ENCODE measurements around the gene ACSBG1.
"Not testable (repeated sequence)": the region's sequence is repeated elsewhere in the genome, so short reads cannot be mapped to it uniquely, and the experiment has no call there.

The ACSBG1 gene

DNA sequence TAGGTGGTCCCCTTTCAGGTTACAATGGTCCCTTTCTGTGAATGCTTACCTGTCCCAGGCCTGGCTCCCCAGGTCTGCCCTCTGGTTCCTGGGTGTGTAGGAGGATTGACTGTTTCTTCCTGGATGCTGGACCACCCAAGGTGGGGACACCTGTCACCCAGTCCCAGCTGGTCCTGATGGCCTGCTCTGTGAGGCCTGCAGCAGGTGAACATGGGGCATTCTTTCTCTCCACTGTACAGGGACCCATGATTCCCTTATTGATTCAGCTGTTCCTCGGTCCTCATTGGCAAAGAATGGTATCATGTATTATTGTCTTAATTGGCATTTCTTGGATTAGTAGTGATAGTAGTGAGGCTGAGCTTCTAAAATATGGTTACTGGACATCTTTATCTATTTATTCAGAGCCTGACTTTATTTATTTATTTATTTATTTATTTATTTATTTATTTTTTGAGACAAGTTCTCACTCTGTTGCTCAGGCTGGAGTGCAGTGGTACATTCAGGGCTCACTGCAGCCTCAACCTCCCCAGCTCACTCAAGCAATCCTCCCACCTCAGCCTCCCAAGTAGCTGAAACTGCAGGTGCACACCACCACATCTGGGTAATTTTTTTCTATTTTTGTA is 21.2 kb upstream of the ACSBG1 start:
- no peak for FAIRE-seq

DNA sequence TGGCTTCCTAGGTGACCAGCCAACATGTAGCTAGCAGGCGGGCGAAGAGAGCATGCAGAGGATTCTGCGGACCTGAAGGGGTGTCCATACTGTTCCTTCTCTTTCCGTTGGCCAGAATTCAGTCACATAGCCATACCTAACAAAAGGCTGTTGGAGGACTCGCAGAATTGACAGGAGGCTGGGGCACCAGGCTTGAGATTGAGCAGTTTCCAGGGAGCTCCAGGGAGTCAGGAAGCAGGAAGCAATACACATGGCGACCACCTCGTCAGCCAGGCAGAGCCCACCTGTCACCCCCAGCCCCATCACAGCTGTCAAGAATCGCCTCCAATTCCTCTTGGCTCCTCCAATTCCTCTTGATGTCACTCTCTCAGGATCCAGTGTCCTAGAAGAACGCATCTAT is 16.8 kb upstream of the ACSBG1 start:
- FAIRE-seq (no peak), DNase-seq (ENCODE audit: insufficient read length, low spot score) (no peak)

More for the DNA sequence above, 21.2 kb upstream of the ACSBG1 start:
- no peak for DNase-seq (ENCODE audit: insufficient read length, low spot score)

DNA sequence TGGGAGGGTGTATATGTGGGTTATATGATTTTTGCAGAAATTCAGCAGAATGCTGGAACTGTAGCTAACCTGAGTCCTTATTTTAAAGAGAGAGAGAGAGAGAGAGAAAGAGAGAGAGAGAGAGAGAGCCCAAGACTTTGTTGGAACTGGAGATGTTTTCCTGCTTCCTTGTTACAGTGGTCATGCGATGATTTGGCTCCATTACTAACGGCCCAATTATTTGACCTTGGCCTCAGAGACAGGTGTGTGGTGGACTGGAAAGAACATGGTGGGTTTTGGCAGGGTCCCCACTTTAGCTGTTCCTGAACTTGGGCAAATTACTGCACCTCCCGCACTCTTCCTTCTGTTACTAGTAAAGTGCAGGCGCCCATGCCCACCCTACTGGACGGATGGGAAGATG is 14.8 kb upstream of the ACSBG1 start:
- DNase-seq (ENCODE audit: insufficient read length, low spot score) (no peak), FAIRE-seq (no peak)

DNA sequence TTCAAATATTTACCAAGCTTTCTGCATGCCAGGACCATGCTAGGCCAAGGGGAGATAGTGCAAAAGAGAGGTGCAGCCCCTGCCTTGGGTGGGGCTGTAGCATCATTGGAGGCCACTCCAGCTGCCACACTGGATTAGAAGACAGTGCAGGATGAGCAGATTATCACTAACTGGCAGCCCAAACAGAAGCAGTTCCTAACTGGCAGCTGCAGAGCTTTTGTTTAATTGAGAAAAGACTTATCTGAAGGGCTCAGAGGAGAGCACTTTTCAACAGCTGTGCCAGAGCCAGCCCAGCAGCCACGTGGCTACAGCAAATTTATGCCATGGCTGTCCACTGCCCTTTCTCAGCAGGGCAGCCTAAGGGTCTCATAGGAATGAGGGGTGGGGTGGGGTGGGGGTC is 13.5 kb upstream of the ACSBG1 start:
- FAIRE-seq = no peak
- DNase-seq (ENCODE audit: insufficient read length, low spot score) = no peak

DNA sequence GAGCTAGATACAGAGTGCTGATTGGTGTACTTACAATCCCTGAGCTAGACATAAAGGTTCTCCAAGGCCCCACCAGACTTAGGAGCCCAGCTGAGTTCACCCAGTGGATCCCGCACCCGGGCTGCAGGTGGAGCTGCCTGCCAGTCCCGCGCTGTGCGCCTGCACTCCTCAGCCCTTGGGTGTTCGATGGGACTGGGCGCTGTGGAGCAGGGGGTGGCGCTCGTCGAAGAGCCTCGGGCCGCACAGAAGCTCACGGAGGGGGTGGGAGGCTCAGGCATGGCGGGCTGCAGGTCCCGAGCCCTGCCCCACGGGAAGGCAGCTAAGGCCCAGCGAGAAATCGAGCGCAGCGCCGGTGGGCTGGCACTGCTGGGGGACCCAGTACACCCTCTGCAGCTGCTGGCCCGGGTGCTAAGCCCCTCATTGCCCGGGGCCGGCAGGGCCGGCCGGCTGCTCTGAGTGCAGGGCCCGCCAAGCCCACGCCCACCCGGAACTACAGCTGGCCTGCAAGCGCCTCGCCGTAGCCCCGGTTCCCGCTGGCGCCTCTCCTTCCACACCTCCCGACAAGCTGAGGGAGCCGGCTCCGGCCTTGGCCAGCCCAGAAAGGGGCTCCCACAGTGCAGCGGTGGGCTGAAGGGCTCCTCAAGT is 11.7 kb upstream of the ACSBG1 start:
- DNase-seq (ENCODE audit: insufficient read length, low spot score); FAIRE-seq: not testable (repeated sequence)

DNA sequence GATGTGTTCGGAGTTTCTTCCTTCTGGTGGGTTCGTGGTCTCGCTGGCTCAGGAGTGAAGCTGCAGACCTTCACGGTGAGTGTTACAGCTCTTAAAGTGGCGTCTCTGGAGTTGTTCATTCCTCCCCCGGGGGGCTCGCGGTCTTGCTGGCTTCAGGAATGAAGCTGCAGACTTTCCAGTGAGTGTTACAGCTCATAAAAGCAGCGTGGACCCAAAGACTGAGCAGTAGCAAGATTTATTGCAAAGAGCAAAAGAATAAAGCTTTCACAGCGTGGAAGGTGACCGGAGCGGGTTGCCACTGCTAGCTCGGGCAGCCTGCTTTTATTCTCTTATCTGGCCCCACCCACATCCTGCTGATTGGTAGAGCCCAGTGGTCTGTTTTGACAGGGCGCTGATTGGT is 11.0 kb upstream of the ACSBG1 start:
- not testable (repeated sequence) for FAIRE-seq; DNase-seq (ENCODE audit: insufficient read length, low spot score)

DNA sequence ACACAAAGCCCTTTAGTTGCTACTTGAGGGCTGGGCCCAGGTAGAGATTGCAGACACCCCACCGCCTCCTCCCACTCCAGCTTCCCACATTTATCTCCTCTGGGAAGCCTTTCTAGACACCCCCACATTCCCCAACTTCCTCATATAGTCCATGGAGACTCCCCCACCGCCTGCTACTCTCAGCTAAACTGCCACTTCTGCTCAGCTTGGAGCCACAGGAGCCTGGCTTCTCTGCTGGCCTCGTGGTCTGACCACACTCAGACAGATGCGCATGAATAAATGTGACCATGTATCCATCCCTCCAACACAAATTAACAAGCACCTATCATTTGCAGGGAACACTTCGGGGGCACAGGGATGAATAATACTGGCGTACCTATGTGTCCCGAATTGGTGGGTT is 10.5 kb upstream of the ACSBG1 start:
- FAIRE-seq (no peak), DNase-seq (ENCODE audit: insufficient read length, low spot score) (no peak)

DNA sequence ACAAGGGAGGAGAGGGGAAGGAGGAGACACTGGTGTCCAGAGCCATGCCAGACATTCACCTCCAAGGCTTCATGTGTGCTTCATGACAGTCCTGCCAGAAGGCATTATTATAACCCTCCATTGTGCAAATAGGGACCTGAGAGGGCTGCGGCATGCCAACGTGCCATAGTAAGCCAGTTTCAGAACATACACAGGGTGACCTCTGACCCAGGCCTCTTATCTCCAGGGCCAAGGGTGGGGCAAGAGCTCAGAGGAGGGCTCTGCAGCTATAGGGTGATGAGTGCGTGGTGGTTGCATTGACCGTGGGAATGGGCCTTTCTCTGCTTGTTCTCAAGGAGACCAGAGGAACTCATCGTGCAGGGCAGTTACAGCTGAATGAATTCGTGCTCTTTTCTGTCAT is 9.7 kb upstream of the ACSBG1 start:
- FAIRE-seq = no peak
- DNase-seq (ENCODE audit: insufficient read length, low spot score) = no peak

DNA sequence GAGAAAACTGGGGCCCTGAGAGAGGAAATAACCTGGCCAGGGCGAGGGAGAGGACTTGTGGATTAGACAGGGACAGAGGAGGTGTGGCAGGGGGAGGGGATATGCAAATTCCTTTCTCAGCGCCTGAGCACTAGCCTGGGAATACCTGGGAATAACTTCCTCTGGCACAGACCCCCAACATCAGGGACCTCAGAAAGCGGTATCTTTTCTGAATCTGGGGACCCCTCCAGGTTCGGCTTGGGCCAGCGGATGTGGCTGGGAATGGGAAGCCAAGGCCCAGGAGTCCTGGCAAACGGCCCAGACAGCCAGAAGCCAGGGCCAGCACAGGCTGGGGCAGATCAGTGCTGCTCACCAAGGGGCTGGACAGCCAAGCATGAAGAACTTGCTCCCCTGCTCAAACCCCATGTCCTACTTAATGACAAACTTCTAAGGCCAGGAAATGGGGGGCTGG is 9.2 kb upstream of the ACSBG1 start:
- DNase-seq (ENCODE audit: insufficient read length, low spot score) = no peak
- no peak for FAIRE-seq

DNA sequence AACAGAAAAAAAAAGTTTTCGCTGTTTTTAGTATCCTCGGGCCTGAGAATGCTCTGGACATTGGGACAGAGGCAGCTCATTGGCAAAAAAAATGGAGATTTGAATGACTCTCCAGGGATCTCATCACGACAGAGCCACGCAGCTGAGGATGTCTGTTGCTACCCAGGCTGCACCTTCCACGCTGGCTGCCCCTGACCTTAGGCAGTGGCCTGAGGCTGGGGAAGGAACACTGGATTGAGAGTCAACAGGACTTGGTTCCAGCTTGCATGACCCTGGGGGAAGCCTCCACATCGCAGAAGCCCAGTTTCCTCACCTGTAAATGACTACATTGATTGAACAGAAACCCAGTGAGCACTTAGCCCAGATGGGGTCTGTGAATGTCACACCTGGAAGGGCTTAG is 8.7 kb upstream of the ACSBG1 start:
- FAIRE-seq (no peak), DNase-seq (ENCODE audit: insufficient read length, low spot score) (no peak)

DNA sequence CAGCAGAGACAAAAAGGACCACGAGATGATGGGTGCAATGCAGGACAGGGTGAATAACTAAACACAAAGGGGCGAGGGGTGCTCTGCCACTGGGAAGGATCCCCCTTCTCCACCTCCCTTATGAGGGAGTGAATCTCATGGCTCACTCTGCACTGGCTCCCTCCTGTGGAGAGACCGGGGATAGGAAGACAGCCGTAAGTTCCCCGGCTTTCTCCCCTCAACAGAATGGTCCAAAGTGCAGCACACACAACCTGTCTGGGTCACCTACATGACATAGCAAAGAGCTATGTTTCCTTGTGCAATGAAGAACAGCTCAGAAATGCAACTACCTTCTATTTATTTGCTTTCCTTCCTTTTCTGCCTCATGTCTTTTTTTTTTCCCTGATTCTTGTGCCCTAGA is 7.8 kb upstream of the ACSBG1 start:
- no peak for DNase-seq (ENCODE audit: insufficient read length, low spot score)
- no peak for FAIRE-seq

DNA sequence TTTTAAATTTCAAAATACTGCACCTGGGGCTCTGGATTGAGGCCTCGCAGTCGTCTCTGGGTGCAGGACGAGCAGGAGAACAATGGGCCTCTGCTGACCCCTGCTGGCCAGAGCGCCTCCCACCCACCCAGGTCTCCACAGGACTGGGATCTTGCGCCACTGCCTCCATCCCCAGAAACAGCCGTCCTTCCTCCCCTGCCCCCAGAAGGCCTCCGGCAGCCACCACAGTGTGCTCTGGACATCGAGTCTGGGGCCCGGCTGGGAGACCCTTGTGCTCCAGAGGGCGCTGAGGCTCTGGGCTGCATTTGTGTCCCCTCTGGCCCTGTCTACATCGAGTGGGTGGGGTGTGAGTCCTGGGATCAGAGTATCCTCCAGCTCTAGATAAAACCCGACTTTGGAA is 6.7 kb upstream of the ACSBG1 start:
- FAIRE-seq (peak; percentile 80), DNase-seq (ENCODE audit: insufficient read length, low spot score) (peak; percentile 94)

DNA sequence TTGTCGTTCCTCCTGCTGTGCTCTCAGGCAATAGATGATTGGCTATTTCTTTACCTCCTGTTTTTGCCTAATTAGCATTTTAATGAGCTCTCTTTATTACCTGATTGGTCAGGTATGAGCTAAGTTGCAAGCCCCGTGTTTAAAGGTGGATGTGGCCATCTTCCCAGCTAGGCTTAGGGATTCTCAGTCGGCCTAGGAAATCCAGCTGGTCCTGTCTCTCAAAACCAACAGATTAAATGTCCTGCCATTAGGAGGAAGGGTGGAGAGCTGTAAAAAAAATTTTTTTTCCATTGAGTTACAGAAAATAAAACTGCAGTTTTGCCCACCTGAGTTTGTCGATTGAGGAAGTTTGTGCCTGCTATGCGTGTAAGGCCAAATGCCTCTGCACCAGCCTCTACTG is 5.4 kb upstream of the ACSBG1 start:
- FAIRE-seq = no peak
- no peak for DNase-seq (ENCODE audit: insufficient read length, low spot score)

DNA sequence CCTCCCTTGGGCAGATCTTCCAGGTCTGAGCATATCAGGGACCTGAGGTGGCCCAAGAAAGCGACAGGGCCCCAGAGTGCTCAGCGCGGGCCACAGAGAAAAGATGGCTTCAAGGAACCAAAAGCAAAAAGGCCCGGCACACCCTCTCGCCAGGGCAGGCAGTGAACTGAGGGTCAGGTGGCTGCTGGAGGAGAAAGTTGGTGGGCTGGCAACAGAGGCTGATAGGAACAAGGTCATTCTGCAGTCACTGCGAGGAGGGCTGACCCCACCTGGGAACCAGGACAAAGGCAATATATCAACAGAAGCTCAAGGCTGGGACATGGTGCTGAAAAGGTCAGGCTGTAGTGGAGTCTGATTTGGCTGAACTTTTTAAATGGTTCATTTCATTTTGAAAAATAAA is 2.8 kb upstream of the ACSBG1 start:
- DNase-seq (ENCODE audit: insufficient read length, low spot score) (no peak), FAIRE-seq (no peak)

DNA sequence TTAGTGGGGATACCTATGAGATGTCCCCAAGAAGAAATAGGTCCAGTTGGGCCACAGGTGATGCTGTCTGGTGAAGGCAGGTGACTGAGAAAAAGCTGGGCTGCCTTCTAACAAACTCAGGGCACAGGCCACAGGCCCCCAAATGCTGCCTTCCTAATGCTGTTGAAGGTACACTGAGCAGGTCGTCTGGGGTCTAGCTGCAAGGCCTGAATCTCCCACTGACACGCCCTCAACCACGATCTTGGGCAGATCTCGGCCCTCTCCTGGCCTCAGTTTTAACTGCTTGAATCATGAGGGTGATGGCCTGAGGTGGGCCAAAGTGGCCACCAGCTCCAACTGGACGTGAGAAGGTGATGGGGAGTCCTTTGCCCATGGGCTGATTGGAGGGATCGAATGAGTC is 2.1 kb upstream of the ACSBG1 start:
- no peak for FAIRE-seq
- DNase-seq (ENCODE audit: insufficient read length, low spot score) = no peak

DNA sequence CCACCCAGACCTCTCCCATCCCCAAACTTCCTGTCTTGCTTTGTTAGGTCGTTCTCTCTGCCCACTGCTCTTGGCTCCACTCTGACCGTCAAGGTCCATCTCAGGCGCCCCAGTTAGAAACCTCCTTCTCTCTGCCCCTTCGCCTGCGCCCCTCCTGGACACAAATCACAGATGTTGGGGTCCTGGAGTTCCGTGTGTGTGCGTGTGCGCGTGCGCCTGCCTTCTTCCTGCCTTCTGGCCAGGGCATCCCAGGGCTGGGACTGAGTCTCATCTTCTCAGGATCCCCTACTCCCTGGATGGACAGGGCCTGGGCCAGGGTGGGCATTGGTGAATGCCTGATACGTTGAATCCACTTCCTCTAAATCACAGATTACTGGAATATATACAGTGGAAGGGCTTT is 869 bp downstream of the ACSBG1 start:
- DNase-seq (ENCODE audit: insufficient read length, low spot score) (no peak), FAIRE-seq (no peak)

DNA sequence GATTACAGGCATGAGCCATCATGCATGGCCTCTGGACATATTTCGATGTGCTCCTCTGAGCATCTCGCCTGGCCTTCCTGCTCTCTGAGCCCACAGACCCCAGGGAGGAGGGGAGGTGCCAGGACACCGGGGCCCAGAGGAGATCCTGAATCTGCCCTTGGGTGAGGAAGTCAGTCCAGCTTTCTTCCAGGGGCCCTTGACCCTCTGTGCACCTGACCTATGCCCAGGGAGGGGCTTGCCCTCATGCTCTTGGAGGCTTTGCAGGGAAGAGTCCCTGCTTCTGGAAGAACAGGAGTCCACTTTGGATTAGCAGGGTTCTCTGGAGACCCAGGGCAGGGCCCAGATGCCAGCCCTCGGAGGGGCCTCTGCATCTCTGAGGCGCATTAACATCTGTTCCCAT is 1.4 kb downstream of the ACSBG1 start:
- DNase-seq (ENCODE audit: insufficient read length, low spot score) (no peak), FAIRE-seq (no peak)

DNA sequence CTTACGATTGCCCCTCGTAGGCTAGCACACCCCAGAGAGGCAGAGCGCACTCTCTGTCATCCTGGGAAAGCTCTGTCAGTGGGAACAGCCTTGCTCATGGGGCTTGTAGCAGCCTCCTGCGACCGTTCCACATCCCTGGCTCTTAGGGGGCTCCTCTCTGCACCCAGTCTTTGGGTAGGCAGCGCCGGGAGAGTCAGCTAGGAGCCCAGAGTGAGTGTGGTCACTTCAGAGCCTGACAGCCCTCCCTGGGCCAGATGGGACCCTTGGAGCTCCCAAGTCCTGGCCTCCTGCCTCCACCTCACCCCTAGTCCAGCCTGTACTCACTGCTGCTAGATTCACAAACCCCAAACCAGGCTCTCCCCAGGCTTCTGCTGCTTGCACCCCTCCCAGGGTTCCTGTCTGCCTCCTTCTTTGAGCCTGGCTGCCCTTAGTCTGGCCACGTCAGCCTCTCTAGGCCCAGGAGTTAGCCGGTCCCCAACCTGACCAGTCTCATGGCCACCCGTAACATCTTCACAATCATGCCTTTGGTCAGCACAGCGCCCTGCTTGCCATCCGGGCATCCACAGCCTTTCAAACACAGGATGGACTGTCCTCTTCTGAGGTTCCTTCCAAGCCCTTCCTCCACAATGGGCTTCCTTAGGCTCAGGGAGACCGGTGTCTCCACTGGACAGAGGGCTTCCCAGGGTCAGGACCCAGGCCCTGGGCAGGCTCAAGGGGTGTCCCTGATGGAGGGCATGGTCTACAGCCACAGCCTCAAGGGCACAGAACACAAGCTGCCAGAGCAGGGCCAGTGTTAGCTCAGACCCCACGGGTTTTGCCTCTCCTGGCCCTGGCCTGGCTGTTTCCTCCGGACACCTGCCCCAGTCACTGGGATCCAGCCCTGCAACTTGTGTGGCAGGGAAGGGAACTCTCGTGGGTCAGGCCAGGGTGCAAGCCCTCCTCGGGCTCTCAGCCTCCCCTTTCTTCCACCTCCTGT is 4.6 kb downstream of the ACSBG1 start:
- DNase-seq (ENCODE audit: insufficient read length, low spot score) (no peak), FAIRE-seq (no peak)

DNA sequence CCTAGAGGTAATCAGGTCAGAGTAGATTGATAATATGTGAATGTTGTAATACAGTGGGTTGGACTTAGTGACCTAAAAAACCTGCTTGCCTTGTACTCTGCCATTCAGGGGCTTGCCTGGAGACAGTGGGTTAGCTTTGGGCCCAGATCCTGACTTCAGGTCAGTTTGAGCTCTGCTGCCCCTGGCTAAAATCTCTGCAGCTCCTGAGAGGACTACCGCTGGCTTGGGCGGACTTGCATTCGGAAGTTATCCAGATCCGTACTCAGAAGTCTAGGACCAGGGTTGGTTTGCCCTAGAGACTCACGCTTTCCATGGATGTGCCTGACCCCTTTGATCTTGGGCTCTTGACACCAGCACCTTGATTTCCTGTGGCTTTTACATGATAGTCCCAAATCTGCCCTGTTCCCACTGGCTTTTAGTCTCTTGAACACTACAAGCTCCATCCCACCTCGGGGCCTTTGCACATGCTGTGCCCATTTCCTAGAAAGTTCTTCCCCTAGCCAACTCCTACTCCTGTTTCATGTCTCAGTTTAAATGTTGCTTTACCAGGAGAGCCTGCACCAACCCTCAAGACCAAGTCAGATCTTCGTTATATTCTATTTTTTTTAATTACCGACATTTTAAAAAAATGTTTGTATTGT is 5.9 kb downstream of the ACSBG1 start:
- FAIRE-seq = no peak

DNA sequence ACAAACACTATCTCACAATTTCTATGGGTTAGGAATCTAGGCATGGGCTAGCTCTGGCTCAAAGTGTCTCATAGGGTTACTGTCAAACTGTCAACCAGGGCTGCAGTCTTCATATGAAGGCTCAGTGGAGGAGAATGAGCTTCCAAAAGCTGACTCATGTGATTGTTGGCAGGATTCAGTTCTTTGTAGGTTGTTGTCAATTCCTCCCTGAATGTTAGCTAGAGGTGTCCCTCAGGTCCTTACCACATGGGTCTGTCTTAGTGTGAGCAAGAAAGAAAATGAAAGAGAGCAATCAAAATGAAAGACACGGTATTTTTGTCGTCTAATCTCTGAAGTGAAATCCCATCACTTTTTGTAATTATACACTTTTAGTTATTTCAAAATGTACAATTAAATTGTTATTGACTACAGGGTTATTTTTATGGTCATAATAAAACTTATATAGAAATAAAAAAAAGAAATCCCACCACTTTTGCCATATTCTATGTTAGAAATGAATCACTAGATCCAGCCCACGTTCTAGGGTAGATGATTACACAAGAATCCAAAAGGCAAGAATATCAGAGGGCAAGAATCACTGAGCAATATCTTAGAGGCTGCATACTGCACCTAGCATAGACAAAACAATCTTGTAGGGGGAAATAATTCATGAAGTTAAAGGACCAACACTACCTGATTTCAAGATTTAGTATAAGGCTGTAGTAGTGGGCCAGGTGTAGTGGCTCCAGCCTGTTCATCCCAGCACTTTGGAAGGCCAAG is 8.4 kb downstream of the ACSBG1 start:
- FAIRE-seq = no peak
- DNase-seq (ENCODE audit: insufficient read length, low spot score) = peak; percentile 33

More for the DNA sequence above, 5.9 kb downstream of the ACSBG1 start:
- no peak for DNase-seq (ENCODE audit: insufficient read length, low spot score)
